ENCODE measurements around the gene SYNGAP1.

DNA sequence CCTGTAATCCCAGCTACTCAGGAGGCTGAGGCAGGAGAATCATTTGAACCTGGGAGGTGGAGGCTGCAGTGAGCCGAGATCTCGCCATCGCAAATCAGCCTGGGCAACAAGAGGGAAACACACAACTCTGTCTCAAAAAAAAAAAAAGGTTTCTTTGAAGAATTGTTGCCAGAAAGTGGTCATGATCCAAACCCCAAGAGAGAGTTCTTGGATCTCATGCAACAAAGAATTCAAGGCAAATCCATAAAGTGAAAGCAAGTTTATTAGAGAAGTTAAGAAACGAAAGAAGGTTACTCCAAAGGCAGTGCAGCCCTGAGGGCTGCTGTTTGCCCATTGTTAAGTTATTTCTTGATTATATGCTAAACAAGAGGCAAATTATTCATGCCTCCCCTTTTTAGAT, 42.7 kb upstream of the SYNGAP1 start:
- TF ChIP-seq, protein P1, sequence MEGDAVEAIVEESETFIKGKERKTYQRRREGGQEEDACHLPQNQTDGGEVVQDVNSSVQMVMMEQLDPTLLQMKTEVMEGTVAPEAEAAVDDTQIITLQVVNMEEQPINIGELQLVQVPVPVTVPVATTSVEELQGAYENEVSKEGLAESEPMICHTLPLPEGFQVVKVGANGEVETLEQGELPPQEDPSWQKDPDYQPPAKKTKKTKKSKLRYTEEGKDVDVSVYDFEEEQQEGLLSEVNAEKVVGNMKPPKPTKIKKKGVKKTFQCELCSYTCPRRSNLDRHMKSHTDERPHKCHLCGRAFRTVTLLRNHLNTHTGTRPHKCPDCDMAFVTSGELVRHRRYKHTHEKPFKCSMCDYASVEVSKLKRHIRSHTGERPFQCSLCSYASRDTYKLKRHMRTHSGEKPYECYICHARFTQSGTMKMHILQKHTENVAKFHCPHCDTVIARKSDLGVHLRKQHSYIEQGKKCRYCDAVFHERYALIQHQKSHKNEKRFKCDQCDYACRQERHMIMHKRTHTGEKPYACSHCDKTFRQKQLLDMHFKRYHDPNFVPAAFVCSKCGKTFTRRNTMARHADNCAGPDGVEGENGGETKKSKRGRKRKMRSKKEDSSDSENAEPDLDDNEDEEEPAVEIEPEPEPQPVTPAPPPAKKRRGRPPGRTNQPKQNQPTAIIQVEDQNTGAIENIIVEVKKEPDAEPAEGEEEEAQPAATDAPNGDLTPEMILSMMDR (IDR thresholded peaks at IDR 0.05), result no peak
- no peak for TF ChIP-seq POLR2A (IDR thresholded peaks at IDR 0.05)

Measured in stomach (tissue), 4 donors.